CD4-positive, alpha-beta T cell treated with Interleukin-12 subunit alpha and Interleukin-12 subunit beta, for 1 hour (primary cell): Measurements from ENCODE around the gene ZNF425.
"Not testable (repeated sequence)": the region's sequence is repeated elsewhere in the genome, so short reads cannot be mapped to it uniquely, and the experiment has no call there.

Experiments
- DNase-seq: peaks from one replicate; pipeline ENCODE4 v3.0.0-alpha.2; 2020

The ZNF425 gene, protein sequence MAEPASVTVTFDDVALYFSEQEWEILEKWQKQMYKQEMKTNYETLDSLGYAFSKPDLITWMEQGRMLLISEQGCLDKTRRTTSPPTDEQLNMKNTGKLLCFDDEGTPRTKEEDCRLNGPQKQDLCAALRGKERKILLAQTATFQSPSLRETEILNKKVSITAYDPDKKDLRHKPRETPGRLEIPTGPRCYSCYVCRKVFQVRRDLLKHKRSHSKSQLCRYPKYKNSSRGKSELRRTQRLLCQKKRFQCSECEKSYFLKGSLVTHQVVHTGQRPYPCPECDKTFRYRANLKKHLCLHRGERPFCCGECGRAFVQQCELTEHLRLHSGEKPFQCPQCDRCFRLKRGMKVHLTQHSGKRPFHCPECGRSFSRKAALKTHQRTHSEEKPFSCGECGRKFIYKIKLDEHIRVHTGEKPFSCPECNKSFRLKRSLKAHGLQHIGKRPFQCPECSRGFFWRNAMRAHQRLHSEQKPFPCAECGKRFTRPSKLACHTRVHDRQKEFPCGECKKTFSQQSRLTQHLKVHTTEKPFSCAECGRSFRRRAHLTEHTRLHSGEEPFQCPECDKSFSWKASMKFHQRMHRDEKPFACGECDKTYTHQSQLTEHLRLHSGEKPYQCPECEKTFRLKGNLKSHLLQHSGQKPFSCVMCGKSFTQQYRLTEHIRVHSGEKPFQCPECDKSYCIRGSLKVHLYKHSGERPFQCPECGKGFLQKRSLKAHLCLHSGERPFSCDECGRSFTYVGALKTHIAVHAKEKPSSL

DNA sequence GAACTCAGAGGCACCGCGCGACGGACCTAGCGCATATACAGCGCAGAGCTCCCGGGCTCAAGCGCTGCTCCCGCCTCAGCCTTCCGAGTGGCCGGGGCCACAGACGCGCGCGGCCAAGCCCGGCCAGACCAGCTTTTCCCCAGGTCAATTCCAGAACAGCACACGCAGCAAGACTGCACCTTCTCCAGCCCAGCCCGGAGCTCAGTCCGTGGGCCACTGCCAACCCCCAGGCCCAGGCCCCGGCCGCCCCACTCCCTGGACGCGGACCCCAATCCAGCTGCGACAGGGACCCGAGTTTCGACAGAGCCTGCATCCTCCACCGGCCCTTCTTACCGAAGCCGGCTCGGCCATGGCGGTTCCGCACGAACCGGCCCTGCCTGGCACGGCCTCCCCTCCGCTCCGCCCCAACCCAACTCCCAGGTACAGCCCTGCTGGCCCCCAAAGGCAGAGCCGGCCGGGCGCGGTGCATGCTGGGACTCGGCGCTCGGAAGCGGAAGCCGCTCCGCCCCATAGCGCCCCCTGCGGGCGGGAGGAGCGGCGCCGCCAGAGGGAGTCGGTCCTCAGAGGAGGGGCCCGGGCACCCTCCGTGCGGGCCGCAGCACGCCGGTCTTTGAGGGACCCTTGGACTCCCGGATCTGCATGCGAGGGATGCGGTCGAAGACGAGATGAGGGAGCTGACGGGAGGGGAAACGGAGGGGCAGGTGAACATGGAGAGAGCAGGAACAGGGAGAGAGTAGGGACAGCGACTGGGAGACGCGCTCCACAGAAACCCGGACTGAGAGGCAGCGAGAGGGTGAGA, at the start of gene ZNF425:
ZNF425 (minus strand) TSS at position 462 of the 799 bp plus-strand sequence; CDS start at position 351, 111 bp downstream.
- DNase-seq, result peak; percentile 95

DNA sequence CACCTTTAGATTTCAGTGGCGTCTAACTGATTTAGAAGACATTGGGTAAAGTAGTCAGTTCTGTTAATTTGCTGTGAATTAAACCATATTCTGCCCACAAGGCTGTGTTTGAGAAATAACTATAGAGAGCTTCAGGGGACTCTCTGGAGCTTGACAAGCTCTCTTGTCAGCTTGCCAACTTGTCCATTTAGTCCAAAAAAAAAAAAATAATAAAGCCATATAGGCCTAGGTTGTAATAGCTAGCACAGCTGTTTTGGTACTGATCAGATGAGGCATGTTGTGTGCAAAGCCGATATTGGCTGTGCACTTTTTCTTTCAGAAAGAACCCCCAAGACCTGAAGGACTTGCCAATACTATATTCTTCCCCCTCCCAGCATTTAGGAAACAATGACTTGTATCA, 49.0 kb upstream of the ZNF425 start:
- DNase-seq, result no peak

- no peak for DNase-seq
These were observed 46.4 kb upstream of the ZNF425 start for GRCh38 chr7:149172534-149172920.

- DNase-seq, result no peak
These were observed 45.9 kb upstream of the ZNF425 start for GRCh38 chr7:149171892-149172533.

DNA sequence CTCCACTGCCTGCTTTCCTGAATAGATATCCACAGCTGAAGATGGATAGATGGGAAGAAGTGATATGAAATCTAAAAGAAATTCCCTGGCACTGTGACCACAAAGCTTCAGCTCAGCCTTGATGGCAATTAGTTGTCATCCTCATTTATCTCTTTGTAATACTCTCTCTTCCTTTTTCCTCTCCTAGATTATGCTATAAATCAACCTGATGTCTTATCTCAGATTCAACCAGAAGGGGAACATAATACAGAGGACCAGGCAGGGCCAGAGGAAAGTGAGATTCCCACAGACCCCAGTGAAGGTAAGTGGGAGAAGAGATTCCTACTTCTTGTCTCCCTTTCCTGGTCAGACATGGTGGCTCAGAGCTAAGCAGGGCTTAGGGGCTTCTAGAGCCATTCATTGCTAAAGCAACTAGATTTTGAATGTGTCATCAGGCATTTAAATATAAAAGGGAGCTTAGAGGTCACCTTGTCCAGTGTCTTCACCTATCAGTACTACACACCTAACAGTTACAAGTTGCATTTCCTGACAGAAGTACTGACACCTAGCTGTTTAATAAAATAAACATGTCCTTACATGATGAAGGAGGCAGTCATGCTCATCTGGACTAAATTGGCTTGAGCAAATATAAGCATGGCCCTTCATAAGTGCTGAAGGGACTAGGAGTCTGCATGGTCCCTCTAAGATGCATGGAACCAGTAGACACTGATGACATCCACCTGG, 40.7 kb upstream of the ZNF425 start:
- DNase-seq, result no peak

GRCh38 chr7:149166142-149166541, 40.0 kb upstream of the ZNF425 start:
- no peak for DNase-seq

DNA sequence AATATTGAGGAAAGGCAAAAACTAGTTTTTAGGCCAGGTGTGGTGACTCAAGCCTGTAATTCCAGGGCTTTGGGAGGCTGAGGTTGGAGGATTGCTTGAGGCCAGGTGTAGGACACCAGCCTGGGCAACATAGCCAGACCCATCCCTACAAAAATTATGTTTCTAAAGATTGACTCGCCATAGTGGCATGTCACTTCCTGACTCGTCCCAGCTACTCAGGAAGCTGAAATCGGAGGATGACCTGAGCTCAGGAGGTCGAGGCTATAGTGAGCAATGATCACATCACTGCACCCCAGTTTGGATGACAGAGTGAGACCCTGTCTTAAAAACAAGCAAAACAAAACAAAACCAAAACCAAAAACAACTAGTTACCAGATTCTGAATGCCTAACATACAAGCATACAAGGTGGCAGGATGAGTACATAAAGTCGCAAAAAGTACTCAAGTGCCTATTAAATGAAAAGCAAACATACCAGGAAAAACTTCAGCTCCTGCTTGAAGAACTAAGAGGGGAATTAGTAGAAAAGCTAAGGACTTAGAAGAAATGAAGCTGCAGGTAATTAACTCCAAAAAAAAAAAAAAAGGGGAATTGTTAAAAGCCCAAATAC, 35.2 kb upstream of the ZNF425 start:
- no peak for DNase-seq

- no peak for DNase-seq
These were observed 30.8 kb upstream of the ZNF425 start for GRCh38 chr7:149156898-149157297.

DNA sequence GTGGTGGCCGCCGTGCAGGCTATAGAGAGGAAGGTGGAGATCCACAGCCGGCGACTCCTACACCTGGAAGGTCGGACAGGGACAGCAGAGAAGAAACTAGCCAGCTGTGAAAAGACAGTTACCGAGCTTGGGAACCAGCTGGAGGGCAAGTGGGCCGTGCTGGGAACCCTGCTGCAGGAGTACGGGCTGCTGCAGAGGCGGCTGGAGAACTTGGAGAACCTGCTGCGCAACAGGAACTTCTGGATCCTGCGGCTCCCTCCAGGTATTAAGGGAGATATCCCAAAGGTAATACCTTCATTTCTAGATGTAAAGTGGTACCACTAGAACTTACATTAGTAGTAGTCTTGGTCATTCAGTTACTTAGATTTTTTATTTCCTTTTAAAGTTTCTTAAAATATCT, 27.9 kb upstream of the ZNF425 start:
- DNase-seq, result no peak

DNA sequence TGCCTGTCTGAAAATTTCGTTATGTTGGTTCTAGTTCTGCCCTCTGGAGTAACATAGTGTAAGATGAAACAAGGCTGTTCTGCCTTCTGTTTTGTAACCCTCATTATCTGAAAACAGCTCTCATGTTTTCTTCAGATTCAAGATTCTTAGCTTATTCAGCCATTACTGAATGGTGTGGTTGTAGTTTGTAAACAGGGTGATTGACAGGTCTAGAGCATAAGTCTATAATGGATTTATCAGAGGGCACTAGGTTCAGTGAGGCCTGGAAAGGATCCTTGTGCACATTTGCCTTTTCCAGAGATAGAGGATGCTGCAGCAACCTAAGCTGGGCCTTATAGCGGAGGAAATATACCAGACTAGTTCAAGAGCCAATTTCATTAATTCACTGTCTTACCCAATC, 27.2 kb upstream of the ZNF425 start:
- no peak for DNase-seq

DNA sequence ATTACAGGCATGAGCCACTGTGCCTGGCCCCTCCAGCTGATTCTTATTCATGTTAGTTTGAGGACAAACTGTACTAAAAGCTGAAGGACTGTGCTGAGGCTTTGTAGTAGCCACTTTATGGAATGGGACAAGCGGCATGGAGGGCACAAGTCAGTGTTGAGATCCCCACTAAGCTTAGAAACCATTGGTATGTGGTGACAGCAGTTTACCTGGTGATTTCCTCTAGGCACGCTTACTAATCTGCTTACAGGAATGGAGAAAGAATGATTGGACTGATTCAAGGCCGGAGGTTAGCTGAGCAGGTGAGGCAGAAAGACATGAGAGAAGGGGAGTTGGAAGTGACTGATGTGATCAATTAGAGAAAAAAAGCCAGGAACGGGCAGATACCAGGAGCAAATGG, 24.9 kb upstream of the ZNF425 start:
- no peak for DNase-seq

DNA sequence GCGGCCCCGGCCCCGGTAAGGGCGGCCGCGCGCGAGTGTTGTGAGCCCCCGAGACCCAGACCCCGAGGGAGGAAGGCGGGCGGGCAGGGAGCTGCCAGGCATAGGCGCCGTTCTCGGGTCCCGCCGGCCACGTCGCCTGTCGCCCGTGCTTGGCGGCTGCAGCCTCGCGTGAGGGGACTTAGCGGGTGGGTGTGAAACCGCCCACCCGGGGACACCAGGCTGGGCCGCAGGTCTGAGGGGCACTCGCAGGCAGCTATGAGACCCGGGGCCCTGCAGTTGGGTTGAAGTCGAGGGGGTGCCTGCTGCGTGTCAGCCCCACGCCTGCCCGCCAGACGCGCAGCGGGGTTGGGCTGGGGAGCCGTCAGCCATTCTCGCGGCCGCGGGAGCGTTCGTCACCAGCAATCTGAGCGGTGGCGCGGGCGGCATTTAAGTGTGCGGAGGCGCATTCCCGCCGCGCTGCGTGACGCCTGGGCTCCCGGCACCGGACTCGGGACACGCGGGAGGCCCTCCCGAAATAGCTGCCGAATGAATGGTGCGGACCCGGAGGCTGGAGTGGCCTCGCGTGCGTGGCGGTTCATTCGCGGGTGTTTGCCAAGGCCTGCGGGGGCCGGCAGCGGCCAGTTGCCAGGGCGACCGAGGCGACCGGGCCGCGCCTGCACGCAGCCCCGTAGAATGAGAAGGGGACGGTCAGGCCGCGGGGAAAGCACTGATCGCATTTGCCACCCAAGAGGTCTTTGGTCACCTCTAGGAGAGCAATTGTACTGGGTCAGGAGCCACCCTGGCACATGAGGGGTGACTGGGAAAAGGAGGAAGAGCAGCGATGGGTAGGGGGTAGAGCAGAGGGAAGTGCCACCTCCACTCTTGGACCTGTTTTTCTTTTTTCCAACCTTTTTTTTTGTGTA, 21.9 kb upstream of the ZNF425 start:
- peak; percentile 65 for DNase-seq

- DNase-seq, result peak; percentile 89
These were observed 21.1 kb upstream of the ZNF425 start, which contains the start of gene ZNF398 for GRCh38 chr7:149147072-149147751. ZNF398 (plus strand) TSS chr7:149147453; CDS start chr7:149147743, 290 bp downstream.

DNA sequence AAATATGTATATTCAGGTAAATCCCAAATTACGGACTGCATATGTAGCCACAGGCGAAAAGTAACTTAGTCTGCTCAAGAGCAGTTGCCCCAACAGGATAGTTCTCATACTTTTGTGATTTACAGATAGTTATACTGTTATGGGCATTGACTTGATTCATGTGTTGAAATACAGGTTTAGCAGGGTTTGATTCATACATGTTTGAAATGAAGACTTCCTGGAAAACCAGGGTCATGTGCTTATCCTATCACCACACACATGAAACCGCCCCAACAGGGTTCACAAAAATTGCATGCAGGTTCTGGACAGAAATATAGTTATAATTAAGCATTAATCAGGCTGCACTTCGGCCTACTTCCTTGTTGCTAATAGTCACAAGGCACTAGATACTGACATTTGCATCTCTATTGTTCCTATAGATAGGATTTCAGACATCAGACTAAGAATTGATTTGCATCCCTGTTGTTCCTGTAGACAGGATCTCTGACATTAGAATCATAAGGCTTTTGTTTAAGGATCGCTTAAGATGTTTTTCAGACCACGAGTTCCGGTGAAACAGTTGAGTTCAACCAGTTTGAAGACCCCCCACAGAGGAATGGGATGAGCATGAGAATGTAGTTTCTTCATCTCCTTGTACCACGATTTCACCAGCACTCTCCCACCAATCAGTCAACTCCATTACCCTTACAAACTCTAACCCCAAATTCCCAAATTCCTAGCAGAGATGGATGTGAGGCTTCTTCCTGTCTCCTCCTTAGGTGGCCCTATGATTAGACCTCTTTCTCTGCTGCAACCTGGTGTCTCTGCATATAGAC, 19.1 kb upstream of the ZNF425 start:
- DNase-seq, result no peak

- not testable (repeated sequence) for DNase-seq
These were observed 18.4 kb upstream of the ZNF425 start for GRCh38 chr7:149144436-149144922.

DNA sequence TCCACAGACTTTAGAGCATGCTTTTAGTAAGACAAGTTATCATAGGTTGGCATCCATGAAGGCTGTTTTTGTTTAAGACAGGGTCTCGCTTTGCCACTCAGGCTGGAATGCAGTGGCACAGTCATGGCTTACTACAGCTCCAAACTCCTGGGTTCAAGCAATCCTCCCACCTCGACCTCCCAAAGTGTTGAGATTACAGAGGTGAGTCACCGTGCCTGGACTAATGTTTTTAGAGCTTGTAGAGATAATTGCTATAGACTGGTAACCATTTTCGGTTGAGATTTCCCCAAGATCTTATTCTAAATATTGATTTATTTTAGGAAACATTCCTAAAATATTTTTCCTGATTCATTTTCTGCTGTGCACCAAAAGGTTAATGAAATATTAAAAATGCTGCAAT, 15.8 kb upstream of the ZNF425 start:
- no peak for DNase-seq

DNA sequence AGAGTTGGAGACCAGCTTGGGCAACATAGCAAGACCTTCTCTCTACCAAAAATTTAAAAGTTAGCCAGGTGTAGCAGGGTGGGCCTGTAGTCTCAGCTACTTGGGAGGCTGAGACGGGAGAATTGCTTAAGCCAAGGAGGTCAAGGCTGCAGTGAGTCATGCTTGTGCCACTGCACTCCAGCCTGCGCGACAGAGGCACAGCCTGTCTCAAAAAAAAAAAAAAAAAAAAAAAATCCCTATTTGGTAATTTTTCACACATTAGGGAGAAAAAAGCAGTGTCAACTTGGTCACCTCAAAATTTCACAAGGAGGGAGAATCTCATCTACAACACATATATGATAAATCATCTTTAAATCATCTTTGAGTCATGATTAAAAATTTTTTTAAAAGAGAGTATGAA, 14.7 kb upstream of the ZNF425 start:
- DNase-seq, result no peak

DNA sequence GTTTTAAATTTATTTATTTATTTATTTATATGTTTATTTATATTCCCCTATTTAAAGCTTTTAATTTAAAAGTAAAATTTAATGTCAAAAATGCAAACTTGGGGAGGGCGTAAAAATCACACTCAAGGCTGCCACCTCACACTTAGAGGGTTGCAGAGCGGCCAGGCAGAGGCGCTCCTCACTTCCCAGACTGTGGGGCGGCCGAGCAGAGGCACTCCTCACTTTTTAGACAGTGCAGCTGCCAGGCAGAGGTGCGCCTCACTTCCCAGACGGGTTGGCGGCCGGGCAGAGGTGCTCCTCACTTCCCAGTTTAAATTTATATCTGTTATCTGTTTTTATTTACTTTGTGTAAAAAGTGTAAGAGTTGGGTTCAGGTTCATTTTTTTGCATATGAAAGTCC, 10.0 kb upstream of the ZNF425 start:
- no peak for DNase-seq
